HAP-1 (cell line): ENCODE data around the gene TBC1D17.

Experiments
- DNase-seq, 2 experiments: peaks; one replicate each; pipeline ENCODE4 v3.0.0-alpha.2; 2016 to 2020; ENCODE audit warnings: low spot score in 2 of 2
- H3K27me3 ChIP-seq: fragments of 250-450 bp; sonication (Bioruptor Pico); 2 replicates; pipeline ENCODE4 v1.5.1; 2020; ENCODE audit warnings: low read depth, mild to moderate bottlenecking, moderate library complexity
- H3K36me3 ChIP-seq: fragments of 250-450 bp; sonication (Bioruptor Pico); replicated peaks from 2 replicates; pipeline ENCODE4 v1.5.1; 2020; ENCODE audit warnings: mild to moderate bottlenecking
- H3K4me1 ChIP-seq: fragments of 250-450 bp; sonication (Bioruptor Pico); 2 replicates; pipeline ENCODE4 v1.5.1; 2020; ENCODE audit warnings: mild to moderate bottlenecking
- H3K4me3 ChIP-seq: fragments of 250-450 bp; sonication (Bioruptor Pico); 2 replicates; pipeline ENCODE4 v1.5.1; 2020; ENCODE audit warnings: mild to moderate bottlenecking, moderate library complexity
- H3K9me3 ChIP-seq: fragments of 250-450 bp; sonication (Bioruptor Pico); 2 replicates; pipeline ENCODE4 v1.5.1; 2020; ENCODE audit warnings: mild to moderate bottlenecking, moderate library complexity
- in situ Hi-C: fragments of 300-500 bp; cut with MboI; formaldehyde crosslinking; loops from 3 replicates; pipeline ENCODE4 v1.14.3; 2020; ENCODE audit warnings: low sequenced_read_pairs, inconsistent platforms, mixed read lengths

TBC1D17 gene

DNA sequence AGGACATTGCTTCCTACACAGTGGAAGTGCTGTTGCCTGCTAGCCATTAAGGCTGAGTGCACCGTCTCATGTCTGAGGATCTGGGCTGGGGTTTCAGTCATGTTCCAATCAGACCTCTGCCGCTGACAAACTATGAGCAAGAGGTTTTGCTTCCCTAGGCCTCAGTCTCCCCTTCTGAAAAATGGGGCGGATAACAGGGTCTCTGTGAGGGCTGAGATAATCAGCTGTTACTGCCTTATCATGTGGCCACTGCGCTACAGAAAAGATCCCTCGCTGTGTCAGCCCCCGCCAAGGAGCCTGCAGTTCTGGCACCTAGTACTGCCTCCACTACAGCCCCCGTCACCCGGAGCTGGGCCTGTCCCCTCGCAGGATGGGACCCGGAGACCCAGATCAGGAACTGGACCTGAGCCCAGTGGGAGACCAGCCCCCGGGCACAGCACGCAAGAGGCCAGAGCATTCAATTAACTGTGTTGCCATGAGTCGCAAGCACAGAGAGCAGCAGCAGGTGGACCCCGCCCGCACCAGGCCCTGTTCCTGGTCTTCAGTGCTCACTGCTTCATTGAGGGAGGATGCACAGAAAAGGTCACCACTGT lies 7.1 kb upstream of the TBC1D17 start:
- Histone ChIP-seq H3K4me1 (peaks cover 17% of the 10 kb centered on the region), H3K4me3 (peak overlapping the region; percentile 38), H3K36me3 (peaks cover 5% of the 10 kb centered on the region), H3K27me3 (no peaks in the 10 kb centered on the region), H3K9me3 (no peaks in the 10 kb centered on the region)
- in situ Hi-C loops: loop anchor here (25.0 kb wide), 1 partner anchor 383 kb away; the partner anchor contains the start of genes RPL13A and RPS11
- no peak for DNase-seq

DNA sequence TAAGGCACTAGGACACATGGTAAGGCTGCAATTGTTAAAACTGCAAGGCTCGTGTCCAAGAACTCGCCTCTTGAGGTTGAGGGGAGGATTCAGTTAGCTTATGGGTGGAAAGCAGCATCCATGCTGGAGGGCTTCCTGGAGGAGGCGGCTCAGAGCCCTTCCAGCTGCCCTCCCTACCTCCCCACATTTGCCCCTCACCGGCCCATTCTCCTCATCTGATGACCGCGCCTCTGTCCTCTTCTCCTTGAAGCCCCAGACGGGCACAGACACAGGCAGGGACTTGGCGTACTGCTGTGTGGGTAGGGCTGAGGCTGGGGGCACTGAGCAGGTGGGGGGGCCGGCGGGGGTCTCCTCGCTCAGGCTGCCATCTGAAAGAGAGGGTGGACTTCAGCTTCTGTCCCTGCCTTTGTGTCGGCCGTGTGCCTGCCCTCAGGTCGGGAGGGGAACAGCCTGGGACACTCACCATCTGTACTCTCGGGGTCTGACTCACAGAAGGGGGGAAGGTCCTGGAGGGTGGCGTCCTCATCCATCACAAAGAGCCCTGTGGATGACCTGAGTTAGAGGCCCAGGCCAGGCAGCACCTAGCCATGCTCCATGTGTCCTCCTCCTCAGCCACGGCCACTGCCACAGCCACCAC lies 6.0 kb upstream of the TBC1D17 start:
- Histone ChIP-seq H3K36me3 (peaks cover 5% of the 10 kb centered on the region), H3K4me1 (peaks cover 8% of the 10 kb centered on the region), H3K27me3 (no peaks in the 10 kb centered on the region), H3K9me3 (no peaks in the 10 kb centered on the region), H3K4me3 (no peak overlapping the region)
- no peak for DNase-seq
- in situ Hi-C loops: loop anchor here (25.0 kb wide), 1 partner anchor 384 kb away; the partner anchor contains the start of genes RPL13A and RPS11

DNA sequence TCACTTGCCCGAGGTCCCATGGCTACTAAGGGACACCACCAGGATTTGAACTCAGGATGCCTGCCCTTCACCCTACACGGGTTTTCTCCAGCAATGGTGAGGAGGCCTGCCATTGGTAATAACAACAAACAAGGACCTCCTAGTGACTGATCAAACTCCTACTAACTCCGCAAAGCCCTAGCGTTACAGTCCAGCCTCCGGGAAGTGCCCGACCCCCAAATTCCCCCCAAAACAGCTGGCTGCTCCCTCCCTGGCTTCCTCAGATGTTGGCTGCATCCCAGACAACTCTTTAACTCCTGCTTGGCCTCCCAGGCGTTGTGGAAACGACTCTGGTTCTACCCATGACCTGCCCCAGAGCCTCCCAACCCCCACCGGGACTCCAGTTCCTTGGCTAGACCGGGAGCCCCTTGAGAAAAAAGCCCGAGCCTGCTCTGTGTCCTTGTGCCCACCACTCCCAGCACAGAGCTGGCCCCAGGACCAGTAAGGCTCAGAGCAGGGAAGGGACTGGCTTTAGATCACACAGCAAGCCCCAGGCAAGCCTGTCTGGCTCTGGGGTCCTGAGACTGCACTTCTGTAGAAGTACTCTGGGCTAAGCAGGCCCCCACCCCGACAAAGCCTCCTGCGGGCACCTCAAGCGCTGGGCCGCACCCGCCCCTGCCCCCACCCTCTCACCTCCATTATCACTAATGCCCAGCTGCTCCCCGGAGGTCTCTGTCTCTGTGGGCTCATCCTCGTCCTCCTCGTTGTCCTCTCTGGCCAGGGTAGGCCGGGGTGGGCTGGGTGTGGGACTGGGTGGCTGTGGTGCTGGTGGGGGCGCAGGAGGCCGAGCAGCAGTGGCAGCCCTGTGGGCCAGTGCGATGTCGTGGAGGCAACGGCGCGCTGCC lies 5.0 kb upstream of the TBC1D17 start:
- H3K36me3 ChIP-seq: peaks cover 5% of the 10 kb centered on the region

DNA sequence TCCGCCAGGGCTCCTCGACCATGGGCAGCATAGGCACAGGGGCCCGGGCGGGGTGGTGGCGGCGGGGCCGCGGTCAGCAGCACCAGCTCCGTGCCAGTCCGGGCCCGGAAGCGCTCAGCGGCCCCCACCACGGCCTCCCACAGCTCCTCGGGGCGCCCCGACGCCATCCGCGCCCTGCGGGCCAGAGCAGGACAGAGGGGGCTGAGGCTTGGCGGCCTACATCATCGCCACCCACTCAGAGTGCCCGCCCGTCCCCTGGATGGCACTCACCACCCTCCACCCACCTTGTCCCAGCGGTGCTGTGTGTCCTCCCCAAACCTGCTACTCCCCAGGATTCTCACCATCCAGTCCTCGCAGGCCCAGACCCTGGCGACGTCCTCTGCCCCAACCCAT lies 4.4 kb upstream of the TBC1D17 start:
- H3K4me3 ChIP-seq: no peak overlapping the region
- H3K4me1 ChIP-seq: peaks cover 6% of the 10 kb centered on the region
- no peaks in the 10 kb centered on the region for H3K27me3 ChIP-seq
- H3K9me3 ChIP-seq: no peaks in the 10 kb centered on the region
- peaks cover 5% of the 10 kb centered on the region for H3K36me3 ChIP-seq
- in situ Hi-C loops: loop anchor here (25.0 kb wide), 1 partner anchor 386 kb away; the partner anchor contains the start of genes RPL13A and RPS11
- DNase-seq: no peak

More for the DNA sequence above, 5.0 kb upstream of the TBC1D17 start:
- in situ Hi-C loops: loop anchor here (25.0 kb wide), 1 partner anchor 385 kb away; the partner anchor contains the start of genes RPL13A and RPS11
- no peak for DNase-seq
- Histone ChIP-seq H3K9me3 (no peaks in the 10 kb centered on the region), H3K27me3 (no peaks in the 10 kb centered on the region), H3K4me3 (no peak overlapping the region), H3K4me1 (peaks cover 6% of the 10 kb centered on the region)

DNA sequence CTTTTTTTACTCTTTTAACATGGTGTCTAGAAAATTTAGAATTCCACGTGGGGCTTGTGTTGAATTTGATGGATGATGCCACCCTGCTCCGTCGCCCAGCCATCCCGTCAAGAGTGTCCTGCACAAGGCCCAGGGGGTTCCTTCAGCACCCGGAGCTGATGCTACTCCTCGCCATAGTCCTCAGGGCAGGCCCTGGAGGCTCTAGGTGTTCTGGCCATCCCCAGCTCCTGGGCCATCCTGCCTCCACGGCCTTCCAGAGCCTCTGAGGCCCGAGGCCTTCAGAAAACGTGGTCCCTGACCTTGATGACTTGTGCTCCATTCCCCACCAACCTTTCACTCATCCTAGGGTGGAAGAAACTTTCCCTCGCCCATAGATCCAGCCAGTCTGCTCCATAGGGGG lies 3.7 kb upstream of the TBC1D17 start:
- in situ Hi-C loops: loop anchor here (25.0 kb wide), 1 partner anchor 387 kb away; the partner anchor contains the start of genes RPL13A and RPS11
- Histone ChIP-seq H3K36me3 (peaks cover 5% of the 10 kb centered on the region), H3K4me3 (no peak overlapping the region), H3K9me3 (no peaks in the 10 kb centered on the region), H3K4me1 (peaks cover 12% of the 10 kb centered on the region), H3K27me3 (no peaks in the 10 kb centered on the region)
- no peak for DNase-seq

DNA sequence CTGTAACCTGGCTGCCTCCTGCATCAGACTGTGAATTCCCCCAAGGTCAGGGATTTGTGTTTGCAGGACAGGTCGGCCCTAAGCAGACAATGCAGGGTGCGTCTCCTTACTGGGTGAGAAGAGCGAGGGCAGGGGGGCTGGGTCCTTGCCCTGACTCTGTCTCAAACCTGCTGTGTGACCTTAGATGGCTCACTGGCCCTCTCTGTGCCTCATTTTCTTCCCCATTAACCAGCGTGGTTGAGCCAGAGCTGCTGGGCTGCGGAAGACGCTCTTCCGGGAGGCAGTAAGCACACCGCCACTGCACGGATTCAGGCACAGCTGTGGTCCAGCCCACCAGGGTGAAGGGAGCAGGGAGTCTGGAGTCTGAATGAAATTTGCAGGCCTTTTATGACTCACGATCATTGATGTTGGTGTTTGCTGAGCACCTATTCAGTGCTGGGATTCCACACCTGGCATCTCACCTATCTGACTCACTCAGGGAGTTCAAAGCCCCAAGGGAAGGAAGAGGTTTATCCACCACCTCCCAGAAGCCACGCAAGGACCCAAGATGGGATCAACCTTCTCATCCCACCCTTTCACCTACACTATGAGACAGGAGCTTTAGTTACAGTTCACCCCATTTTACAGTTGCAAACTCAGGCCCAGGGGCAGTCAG lies 2.9 kb upstream of the TBC1D17 start:
- Histone ChIP-seq H3K4me1 (peaks cover 12% of the 10 kb centered on the region), H3K27me3 (no peaks in the 10 kb centered on the region), H3K9me3 (no peaks in the 10 kb centered on the region), H3K4me3 (no peak overlapping the region), H3K36me3 (peaks cover 5% of the 10 kb centered on the region)
- no peak for DNase-seq
- in situ Hi-C loops: loop anchor here (25.0 kb wide), 1 partner anchor 387 kb away; the partner anchor contains the start of genes RPL13A and RPS11

DNA sequence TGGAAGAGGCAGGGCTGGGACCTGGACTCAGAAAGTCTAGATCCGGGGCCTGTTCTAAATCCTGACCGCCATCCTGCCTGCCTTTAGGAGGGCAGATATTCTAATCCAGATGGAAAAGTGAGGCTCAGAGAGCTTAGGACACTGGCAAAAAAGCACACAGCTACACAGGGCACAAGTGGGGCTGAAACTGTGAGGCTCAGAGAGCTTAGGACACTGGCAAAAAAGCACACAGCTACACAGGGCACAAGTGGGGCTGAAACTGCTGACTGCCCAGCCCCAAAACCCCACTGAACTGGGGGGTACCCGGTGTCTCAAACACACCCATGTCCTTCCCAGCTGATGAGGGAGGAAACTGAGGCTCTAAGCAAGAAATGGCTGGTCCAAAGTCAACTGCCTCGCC lies 2.3 kb upstream of the TBC1D17 start:
- H3K9me3 ChIP-seq: no peaks in the 10 kb centered on the region
- DNase-seq: no peak
- in situ Hi-C loops: no loop called here
- H3K4me1 ChIP-seq: peaks cover 9% of the 10 kb centered on the region
- H3K4me3 ChIP-seq: peak overlapping the region; percentile 99
- no peaks in the 10 kb centered on the region for H3K27me3 ChIP-seq
- H3K36me3 ChIP-seq: peaks cover 8% of the 10 kb centered on the region

DNA sequence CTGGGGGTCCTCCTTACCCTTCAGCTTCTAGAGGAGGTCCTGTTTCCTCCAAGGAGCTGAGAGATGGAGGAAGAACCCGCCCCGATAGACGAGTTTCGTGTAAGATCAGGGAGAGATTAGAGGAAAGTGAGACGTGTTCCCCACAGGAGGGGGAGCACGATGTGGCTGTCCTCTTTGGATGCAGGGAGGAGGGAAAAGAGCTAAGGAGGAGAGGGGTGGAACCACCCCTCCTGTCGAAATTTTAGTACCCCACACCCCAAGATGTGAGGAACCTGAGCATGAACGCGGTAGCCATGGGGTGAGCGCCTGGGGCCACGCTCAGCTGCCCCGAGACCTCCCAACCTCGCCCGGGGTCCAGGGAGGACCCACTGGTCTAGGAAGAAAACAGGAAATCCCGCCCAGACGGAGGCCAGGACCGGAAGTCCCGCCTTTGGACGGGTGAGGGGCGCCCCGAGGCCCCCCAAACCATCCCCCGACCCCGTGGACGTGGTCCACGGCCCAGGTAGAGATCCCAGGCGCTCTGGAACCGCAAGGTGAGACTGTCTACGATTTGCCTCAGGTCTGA lies 1.6 kb upstream of the TBC1D17 start:
- H3K36me3 ChIP-seq: peaks cover 10% of the 10 kb centered on the region
- DNase-seq: peak in 1 of 2 experiments; percentile 78
- H3K27me3 ChIP-seq: no peaks in the 10 kb centered on the region
- H3K4me1 ChIP-seq: peaks cover 5% of the 10 kb centered on the region
- H3K9me3 ChIP-seq: no peaks in the 10 kb centered on the region
- in situ Hi-C loops: no loop called here
- H3K4me3 ChIP-seq: peak overlapping the region; percentile 99

DNA sequence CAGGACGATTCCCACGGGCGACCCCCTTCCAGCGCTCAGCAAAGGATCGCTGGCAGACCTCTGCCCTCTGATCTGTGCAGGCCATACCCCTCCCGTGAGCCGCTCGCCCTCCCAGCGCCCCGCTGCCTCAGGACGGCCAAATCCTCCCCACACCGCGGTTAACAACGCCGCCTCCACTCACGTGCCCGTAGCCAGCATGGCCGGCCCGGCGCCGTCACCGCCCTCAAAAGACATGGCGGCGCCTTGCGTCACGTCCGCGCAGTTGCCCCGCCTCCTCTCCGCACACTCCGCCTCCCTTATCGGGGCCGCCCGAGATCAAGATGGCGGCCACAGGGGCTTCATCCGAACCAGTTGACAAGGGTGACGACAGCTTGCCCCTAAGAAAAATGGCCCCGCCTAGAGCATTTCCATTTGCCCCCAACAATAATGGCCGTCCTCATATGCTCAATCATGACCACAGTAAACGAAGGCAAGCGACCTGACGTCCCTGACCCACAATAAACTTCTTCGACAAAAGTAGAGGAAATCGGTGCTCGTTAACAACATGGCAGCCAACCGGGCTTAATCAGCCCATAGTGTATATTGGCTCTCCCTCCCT lies 981 bp upstream of the TBC1D17 start:
- in situ Hi-C loops: no loop called here
- peak; percentile 96 to 98 for DNase-seq

DNA sequence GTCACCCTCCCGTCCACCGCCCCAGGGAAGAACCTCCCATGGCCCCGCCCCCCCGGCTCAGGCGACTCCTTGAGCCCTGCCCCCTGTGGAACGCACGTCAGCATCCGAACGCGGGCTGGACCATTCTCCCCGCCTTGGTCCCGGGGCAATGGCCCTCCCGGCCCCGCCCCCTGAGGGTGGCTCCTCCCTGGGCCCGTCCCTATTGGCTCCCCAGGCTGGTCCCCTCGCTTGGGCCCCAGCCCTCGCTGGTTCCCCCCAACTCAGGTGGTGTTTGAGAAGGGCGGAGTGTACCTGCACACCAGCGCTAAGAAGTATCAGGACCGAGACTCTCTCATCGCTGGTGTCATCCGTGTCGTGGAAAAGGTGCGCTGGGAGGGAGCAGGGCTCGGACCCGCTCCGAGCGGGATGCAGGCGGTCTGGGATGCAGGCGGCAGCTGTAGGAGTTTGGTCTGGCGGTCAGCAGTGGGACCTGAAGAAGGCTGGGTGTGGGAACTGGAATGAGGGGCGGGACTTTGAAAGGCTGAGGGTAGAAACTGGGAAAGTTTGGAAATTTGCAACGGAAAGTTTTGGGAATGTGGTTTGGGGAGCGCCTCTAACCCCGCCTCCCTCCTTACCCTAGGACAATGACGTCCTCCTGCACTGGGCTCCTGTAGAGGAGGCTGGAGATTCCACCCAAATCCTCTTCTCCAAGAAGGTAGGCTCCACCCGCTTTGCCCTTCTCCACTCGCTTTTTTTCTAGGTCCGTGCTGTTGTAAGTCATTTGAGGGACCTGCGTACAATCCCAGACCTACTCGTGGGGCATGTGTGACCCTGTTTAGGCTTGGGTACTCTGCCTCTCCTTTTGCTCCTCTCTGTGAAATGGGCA lies 609 bp downstream of the TBC1D17 start:
- Histone ChIP-seq H3K27me3 (no peaks in the 10 kb centered on the region), H3K9me3 (no peaks in the 10 kb centered on the region), H3K4me1 (peaks cover 5% of the 10 kb centered on the region), H3K36me3 (peaks cover 28% of the 10 kb centered on the region), H3K4me3 (peak overlapping the region; percentile 99)
- in situ Hi-C loops: no loop called here
- peak; percentile 91 to 99 for DNase-seq

More for the DNA sequence above, 981 bp upstream of the TBC1D17 start:
- Histone ChIP-seq H3K9me3 (no peaks in the 10 kb centered on the region), H3K4me1 (peaks cover 5% of the 10 kb centered on the region), H3K27me3 (no peaks in the 10 kb centered on the region), H3K4me3 (peak overlapping the region; percentile 99), H3K36me3 (peaks cover 15% of the 10 kb centered on the region)

DNA sequence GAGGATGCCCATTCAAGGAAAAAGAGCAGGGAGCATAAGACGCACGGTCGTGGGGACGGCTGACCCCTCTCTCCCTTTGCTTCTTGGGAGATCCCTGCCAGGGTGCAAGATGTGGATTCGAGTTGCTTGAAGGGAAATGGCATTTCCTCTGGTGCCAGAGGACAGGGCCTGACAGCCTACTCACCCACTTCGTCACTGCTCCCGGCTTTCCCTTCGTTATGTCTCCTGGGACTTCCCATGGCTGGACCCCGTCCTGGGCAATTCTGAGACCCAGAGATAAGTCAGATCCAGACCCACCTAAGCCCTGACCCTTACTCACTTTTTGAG lies 1.2 kb downstream of the TBC1D17 start:
- no peak for DNase-seq
- Histone ChIP-seq H3K36me3 (peaks cover 31% of the 10 kb centered on the region), H3K9me3 (no peaks in the 10 kb centered on the region), H3K27me3 (no peaks in the 10 kb centered on the region), H3K4me3 (peak overlapping the region; percentile 99), H3K4me1 (peaks cover 5% of the 10 kb centered on the region)
- in situ Hi-C loops: no loop called here

DNA sequence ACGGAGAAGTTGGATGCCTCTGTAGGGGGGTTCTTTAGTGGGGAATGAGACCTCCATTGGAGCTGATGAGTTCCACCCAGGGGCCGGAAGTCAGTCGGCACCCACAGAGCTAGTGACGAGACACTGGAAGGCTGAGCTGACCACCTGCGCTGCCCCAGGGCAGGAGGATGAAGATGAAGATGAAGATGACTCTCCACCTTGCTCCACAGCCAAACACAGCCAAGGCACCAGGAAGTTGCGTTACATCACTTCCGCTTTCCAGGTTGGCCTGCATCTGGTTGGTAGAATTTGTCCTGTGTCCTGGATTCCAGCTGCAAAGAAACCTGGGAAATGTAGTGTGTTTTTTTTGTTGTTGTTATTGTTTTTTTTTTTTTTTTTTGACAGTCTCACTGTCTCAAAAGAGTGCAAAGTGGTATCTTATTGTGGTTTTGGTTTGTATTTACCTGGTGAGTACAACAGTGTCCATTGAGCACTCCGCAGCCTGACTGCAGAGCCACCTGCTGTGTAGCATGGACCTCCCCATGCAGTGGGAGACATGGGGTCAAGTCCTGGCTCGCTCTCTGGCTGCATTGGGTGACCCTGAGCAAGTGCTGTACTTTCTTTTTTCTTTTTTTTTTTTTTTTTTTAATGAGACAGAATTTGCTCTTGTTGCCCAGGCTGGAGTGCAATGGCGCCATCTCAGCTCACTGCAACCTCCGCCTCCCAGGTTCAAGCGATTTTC lies 1.9 kb downstream of the TBC1D17 start:
- Histone ChIP-seq H3K4me3 (no peak overlapping the region), H3K36me3 (peaks cover 37% of the 10 kb centered on the region), H3K4me1 (peaks cover 5% of the 10 kb centered on the region), H3K9me3 (no peaks in the 10 kb centered on the region), H3K27me3 (no peaks in the 10 kb centered on the region)
- no peak for DNase-seq
- in situ Hi-C loops: no loop called here
